A549 treated with CORT108297 at 1 μM for 4 hours (cell line): ENCODE data around the gene SRPK3. TPM values are rescaled to one million over a fixed set of nuclear protein-coding genes. Genes with fewer than 3 reads are reported as not detected.

ENCODE experiments used
- total RNA-seq: library from RNA; stranded (reverse); fragments of 200-300 nt; extraction: Qiagen RNA extraction; gene quantifications from 5 replicates; pipeline ENCODE4 v1.2.3, GENCODE V29; 2022

Gene SRPK3, protein sequence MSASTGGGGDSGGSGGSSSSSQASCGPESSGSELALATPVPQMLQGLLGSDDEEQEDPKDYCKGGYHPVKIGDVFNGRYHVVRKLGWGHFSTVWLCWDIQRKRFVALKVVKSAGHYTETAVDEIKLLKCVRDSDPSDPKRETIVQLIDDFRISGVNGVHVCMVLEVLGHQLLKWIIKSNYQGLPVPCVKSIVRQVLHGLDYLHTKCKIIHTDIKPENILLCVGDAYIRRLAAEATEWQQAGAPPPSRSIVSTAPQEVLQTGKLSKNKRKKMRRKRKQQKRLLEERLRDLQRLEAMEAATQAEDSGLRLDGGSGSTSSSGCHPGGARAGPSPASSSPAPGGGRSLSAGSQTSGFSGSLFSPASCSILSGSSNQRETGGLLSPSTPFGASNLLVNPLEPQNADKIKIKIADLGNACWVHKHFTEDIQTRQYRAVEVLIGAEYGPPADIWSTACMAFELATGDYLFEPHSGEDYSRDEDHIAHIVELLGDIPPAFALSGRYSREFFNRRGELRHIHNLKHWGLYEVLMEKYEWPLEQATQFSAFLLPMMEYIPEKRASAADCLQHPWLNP
- 0.02 to 0.45 TPM (median 0.05 TPM) in 4 of 5 replicates, not detected in the other for total RNA-seq

DNA sequence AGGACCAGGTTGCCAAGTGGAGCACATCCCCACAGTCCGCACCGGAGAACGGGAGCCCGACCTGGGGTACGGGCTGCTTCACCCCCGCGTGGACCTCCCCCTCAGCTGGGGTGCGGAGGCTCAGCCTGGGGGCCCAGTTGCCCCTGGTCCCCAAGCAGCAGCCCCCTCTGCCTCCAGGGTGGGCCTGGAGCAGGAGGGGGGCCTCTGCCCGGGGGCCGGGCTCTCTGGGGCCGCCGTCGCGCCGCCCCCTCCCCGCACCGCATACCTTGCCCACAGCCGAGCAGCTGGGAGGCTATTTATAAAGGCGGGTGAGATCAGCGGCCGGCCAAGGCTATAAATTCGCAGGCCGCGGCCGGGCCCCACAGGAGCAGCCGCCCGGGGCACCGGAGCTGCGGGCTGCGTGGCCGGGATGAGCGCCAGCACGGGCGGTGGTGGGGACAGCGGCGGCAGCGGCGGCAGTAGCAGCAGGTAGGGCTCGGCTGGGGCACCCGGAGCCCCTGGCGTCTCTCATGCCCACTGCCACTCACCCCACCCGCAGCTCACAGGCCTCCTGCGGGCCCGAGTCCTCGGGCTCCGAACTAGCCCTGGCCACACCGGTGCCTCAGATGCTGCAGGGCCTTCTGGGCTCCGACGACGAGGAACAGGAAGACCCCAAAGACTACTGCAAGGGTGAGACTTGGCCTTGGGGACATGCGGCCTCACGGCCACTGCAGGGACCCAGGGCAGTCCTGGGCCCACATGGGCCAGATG is at the start of gene SRPK3:
TSS of gene SRPK3 (plus strand) at position 364 of the 750 bp plus-strand sequence. CDS start at position 410, 46 bp downstream.

DNA sequence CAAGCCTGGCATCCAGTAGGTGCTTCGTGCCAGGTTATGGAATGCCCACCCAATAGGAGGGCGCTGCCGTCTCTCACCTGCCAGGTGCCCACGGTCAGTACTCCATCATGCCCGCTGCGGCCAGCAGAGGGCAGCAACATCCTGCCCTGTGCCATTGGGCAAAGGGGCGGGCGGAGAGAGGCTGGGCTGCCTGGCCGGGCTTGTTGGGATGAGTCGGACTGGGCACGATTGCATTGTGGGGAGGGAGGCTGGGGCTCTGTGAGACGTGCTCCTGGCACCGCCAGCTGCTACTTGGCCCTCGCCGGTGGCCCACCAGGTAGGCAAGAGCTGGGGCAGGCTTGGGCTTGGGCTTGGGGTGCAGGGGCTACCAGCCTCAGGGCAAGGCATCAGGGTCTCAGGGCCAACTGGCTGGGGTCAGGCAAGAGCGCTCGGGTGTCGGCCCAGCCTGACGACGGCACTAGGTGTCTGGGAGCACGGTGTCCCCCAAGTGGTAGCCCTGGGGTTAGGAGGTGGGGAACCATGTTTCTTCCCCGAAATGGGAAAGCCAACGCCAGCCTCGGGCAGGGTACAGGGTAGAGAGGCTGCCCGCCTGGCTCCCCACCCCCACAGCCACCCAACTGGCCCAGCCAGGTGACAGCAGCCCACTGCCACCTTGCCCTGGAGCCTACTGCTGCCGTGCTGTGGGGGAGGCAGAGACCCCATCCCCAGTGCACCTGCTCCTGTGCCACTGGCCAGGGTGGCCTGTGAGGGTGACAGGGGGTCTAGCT is 16.7 kb upstream of the SRPK3 start, which contains the start of gene PLXNB3:
TSS of gene PLXNB3 (plus strand) at position 261 of the 767 bp plus-strand sequence. CDS start 1,287 bp downstream, outside the sequence.

DNA sequence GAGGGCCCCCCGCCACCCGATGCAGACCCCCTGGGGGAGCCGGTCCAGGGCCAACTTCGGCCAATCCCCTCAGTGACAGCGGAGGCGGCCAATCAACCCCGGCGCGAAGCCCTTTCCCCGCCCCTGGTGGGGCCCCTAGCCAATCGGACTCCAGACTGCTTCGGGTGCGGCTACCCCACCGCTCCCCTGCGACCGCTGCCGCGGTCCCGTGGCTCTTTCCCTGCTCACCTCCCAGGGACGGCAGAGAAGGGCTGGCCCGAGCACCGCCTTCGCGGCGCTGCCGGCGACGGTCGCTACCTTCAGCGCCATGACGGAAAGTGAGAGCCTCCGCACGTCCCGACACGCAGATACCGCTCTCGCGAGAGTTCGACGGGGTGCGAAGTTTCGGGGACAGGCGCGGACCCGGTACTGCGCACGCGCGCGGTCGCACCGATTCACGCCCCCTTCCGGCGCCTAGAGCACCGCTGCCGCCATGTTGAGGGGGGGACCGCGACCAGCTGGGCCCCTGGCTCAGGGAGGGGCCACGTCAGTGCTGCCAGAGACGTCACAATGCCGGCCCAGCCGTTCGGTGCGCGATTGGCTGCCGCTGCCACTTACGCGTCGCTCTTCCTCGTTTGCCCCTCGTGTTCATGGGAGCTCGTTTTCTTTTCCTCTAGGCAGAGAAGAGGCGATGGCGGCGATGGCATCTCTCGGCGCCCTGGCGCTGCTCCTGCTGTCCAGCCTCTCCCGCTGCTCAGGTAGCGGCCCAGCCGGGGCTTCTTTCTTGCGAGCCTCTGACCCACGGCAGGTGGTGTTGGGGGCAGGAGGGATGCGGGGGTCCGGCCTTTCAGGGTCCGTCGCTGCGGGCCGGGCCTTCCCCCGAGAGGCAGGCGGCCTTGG is 13.4 kb downstream of the SRPK3 start, which contains the start of the genes IDH3G and SSR4:
TSS of gene IDH3G (minus strand) at position 358 of the 879 bp plus-strand sequence. CDS start at position 309, 49 bp downstream.
TSS of gene SSR4 (plus strand) at position 651 of the 879 bp plus-strand sequence. CDS start at position 671, 20 bp downstream.

DNA sequence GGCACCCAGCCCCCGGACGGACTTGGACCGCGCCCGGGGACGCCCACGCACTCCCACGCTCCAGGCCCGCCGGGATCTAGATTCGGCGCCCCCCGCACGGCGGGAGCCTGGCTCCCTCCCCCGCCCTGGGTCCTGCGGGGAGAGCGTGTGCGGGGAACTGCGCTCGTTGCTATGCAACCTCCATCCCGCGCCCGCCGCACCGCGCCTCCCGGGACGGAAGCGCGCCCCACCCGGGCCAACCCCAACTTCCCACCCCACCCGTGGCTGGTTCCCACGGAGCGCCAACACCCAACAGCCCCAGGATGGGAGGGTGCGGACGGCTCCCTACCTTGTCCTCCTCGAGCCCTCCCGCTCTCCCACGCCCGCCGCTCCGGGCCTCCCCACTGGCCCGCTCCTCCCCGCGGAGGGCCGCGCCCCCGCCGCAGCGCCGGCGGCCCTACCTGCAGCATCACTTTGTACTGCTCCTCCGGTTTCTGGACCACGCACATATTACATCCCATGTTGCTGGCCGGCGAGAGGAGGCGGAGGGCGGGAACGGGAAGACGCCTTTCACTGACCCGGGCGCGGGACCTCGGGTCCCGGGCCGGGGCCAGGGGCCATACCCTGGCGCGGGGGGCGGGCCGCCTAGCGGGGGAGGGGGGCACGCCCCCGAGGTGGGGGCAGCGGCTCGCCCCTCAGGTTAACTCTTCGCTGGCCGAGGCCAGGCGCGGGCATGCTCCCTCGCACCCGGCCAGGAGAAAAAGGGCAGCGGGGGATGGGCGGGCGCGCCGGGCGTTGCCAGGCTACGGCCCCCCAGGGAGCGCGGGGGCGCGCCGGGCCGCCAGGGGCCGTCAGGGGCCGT is 49.2 kb downstream of the SRPK3 start, which contains the start of gene PDZD4:
TSS of gene PDZD4 (minus strand) at position 746 of the 841 bp plus-strand sequence. CDS start at position 500, 246 bp downstream.

Other genes with a start within 250 kb of the SRPK3 start
- gene CCNQ, start 181.9 kb upstream of the SRPK3 start, total RNA-seq: 38.9 to 59.5 TPM (median 57.0 TPM) in 5 replicates
- 1.2 to 1.8 TPM (median 1.4 TPM) in 5 replicates for gene DUSP9, start 133.8 kb upstream of the SRPK3 start, total RNA-seq
- gene PNCK, start 107.2 kb upstream of the SRPK3 start, total RNA-seq: 0.21 to 0.37 TPM (median 0.24 TPM) in 3 of 5 replicates, not detected in the others
- 10.0 to 13.6 TPM (median 11.9 TPM) in 5 replicates for gene SLC6A8, start 93.1 kb upstream of the SRPK3 start, total RNA-seq
- 371 to 467 TPM (median 387 TPM) in 5 replicates for gene BCAP31, start 56.7 kb upstream of the SRPK3 start, total RNA-seq
- gene ABCD1, start 56.2 kb upstream of the SRPK3 start, total RNA-seq: 2.6 to 4.5 TPM (median 4.3 TPM) in 5 replicates
- 1.6 to 4.2 TPM (median 3.6 TPM) in 5 replicates for gene PLXNB3, start 16.8 kb upstream of the SRPK3 start, total RNA-seq
- gene IDH3G, start 13.3 kb downstream of the SRPK3 start, total RNA-seq: 61.4 to 65.8 TPM (median 64.4 TPM) in 5 replicates
- gene SSR4, start 13.6 kb downstream of the SRPK3 start, total RNA-seq: 380 to 464 TPM (median 423 TPM) in 5 replicates
- 2.2 to 4.3 TPM (median 3.6 TPM) in 5 replicates for gene PDZD4, start 49.5 kb downstream of the SRPK3 start, total RNA-seq
- 19.7 to 25.6 TPM (median 22.5 TPM) in 5 replicates for gene L1CAM, start 105.1 kb downstream of the SRPK3 start, total RNA-seq
- 0.06 to 0.17 TPM (median 0.15 TPM) in 4 of 5 replicates, not detected in the other for gene AVPR2, start 123.6 kb downstream of the SRPK3 start, total RNA-seq
- gene ARHGAP4, start 145.2 kb downstream of the SRPK3 start, total RNA-seq: 1.1 to 2.4 TPM (median 1.7 TPM) in 5 replicates
- 208 to 243 TPM (median 229 TPM) in 5 replicates for gene NAA10, start 154.0 kb downstream of the SRPK3 start, total RNA-seq
- gene RENBP, start 163.6 kb downstream of the SRPK3 start, total RNA-seq: 0.10 to 0.16 TPM in 2 of 5 replicates, not detected in the others
- gene HCFC1, start 190.8 kb downstream of the SRPK3 start, total RNA-seq: 31.7 to 41.9 TPM (median 40.9 TPM) in 5 replicates
- gene TMEM187, start 191.7 kb downstream of the SRPK3 start, total RNA-seq: 5.4 to 6.7 TPM (median 5.6 TPM) in 5 replicates
- 198 to 223 TPM (median 223 TPM) in 5 replicates for gene IRAK1, start 238.9 kb downstream of the SRPK3 start, total RNA-seq